K562 (cell line): ENCODE results near the gene LY6G6C. TPM values are rescaled to one million over a fixed set of nuclear protein-coding genes. Genes with fewer than 3 reads are reported as not detected.

Experiments
- BCLAF1 ChIP-seq, 2 experiments: fragments of 450-650 bp in 1 of 2; IDR thresholded peaks; 2 replicates each; pipeline ENCODE4 v1.6.1; 2011 to 2017; ENCODE audit warnings: low read depth in 2 of 2, antibody characterized with exemption in 1 of 2, borderline replicate concordance in 1 of 2, low read length in 1 of 2, mild to moderate bottlenecking in 1 of 2, mixed read lengths in 1 of 2; ENCODE audit not compliant: control insufficient read depth in 1 of 2
- DACH1 ChIP-seq: fragments of 450-650 bp; IDR thresholded peaks from 2 replicates; pipeline ENCODE4 v1.6.1; 2018; ENCODE audit not compliant: partially characterized antibody
- EHMT2 ChIP-seq: fragments of 450-650 bp; IDR thresholded peaks from 2 replicates; pipeline ENCODE4 v1.6.1; 2018; ENCODE audit warnings: antibody characterized with exemption
- ERF ChIP-seq: fragments of 450-650 bp; formaldehyde crosslinking; IDR thresholded peaks from 2 replicates; pipeline ENCODE4 v1.4.0; 2020; ENCODE audit warnings: mild to moderate bottlenecking, mixed read lengths
- HDAC3 ChIP-seq: fragments of 450-650 bp; IDR thresholded peaks from 2 replicates; pipeline ENCODE4 v1.6.1; 2018; ENCODE audit warnings: borderline replicate concordance, mild to moderate bottlenecking, moderate library complexity; ENCODE audit not compliant: partially characterized antibody
- MEIS2 ChIP-seq: fragments of 450-650 bp; IDR thresholded peaks from 2 replicates; pipeline ENCODE4 v1.6.1; 2014; ENCODE audit warnings: mild to moderate bottlenecking; ENCODE audit not compliant: partially characterized antibody
- MYC ChIP-seq, 2 experiments: fragments of 250-450 bp in 1 of 2; sonication (Bioruptor Pico) in 1 of 2; IDR thresholded peaks; 2 replicates each; pipeline versions ENCODE4 v1.5.1 to v1.6.1; 2012 to 2021; ENCODE audit warnings: low read depth in 2 of 2, borderline replicate concordance in 1 of 2, improper control_type of control experiment in 1 of 2, low read length in 1 of 2, mild to moderate bottlenecking in 1 of 2, moderate library complexity in 1 of 2
- ZBTB11 ChIP-seq, 3 experiments: fragments of 200-800 bp in 1 of 3; fragments of 250-450 bp in 1 of 3; fragments of 450-650 bp in 1 of 3; sonication (Bioruptor Pico) in 1 of 3; sonication (Bioruptor generic) in 1 of 3; formaldehyde crosslinking in 1 of 3; IDR thresholded peaks; 2 replicates each; pipeline versions ENCODE4 v1.6.1 to v1.8.0; 2016 to 2022; ENCODE audit warnings: mild to moderate bottlenecking in 2 of 3, missing genetic modification characterization in 2 of 3, missing compliant biosample characterization in 1 of 3, moderate library complexity in 1 of 3
- ZNF589 ChIP-seq: fragments of 200-800 bp; sonication (Bioruptor generic); IDR thresholded peaks from 2 replicates; pipeline ENCODE4 v1.6.1; 2016; ENCODE audit warnings: low read depth, missing genetic modification characterization, missing compliant biosample characterization
- polyA plus RNA-seq, 8 experiments: library from polyadenylated mRNA; depleted of rRNA in 4 of 8; stranded (reverse) in 5 of 8; unstranded in 3 of 8; fragments of >200 nt; fragmentation: Nextera tagmentation in 2 of 8; fragmentation: Illumina TruSeq in 1 of 8; extraction: Ambion mirVana in 2 of 8; extraction: Trizol in 1 of 8; gene quantifications; 2 replicates each; pipeline versions ENCODE4 v1.2.1 to v1.2.3, GENCODE V29; 2011 to 2014; ENCODE audit warnings: inconsistent platforms in 1 of 8, missing spikeins in 1 of 8
- total RNA-seq, 7 experiments: library from RNA; depleted of rRNA in 6 of 7; stranded (reverse); fragments of >200 nt in 6 of 7; fragmentation: Illumina TruSeq in 2 of 7; extraction: Trizol in 2 of 7; gene quantifications; 2 replicates each; pipeline versions ENCODE4 v1.2.1 to v1.2.3, GENCODE V29; 2011 to 2021; ENCODE audit warnings: low replicate concordance in 1 of 7
- TF ChIP-seq, protein P1 (sequence below): sonication (generic); formaldehyde crosslinking; IDR thresholded peaks from 2 replicates; pipeline ENCODE4 v1.8.1; 2023; ENCODE audit warnings: mild to moderate bottlenecking, missing genetic modification reagents
- TF ChIP-seq, protein P2 (sequence below), 2 experiments: fragments of 450-650 bp in 1 of 2; sonication (generic) in 1 of 2; formaldehyde crosslinking in 1 of 2; IDR thresholded peaks in 1 of 2; conservative IDR thresholded peaks in 1 of 2; 2 replicates each; pipeline versions ENCODE4 v1.6.1 to v1.8.1; 2016 to 2023; ENCODE audit warnings: mild to moderate bottlenecking in 2 of 2, moderate library complexity in 2 of 2, inconsistent platforms in 1 of 2, missing genetic modification reagents in 1 of 2
- TF ChIP-seq, protein P3 (sequence below): fragments of 450-650 bp; formaldehyde crosslinking; IDR thresholded peaks from 2 replicates; pipeline ENCODE4 v1.4.0; 2022; ENCODE audit warnings: mild to moderate bottlenecking, moderate library complexity

LY6G6C gene
- total and polyA plus RNA-seq, 9 of the 15 experiments (the other 6 are each of a cell fraction or from before 2014, with no cell fraction given), result 0.06 to 0.20 TPM; not detected in 7

DNA sequence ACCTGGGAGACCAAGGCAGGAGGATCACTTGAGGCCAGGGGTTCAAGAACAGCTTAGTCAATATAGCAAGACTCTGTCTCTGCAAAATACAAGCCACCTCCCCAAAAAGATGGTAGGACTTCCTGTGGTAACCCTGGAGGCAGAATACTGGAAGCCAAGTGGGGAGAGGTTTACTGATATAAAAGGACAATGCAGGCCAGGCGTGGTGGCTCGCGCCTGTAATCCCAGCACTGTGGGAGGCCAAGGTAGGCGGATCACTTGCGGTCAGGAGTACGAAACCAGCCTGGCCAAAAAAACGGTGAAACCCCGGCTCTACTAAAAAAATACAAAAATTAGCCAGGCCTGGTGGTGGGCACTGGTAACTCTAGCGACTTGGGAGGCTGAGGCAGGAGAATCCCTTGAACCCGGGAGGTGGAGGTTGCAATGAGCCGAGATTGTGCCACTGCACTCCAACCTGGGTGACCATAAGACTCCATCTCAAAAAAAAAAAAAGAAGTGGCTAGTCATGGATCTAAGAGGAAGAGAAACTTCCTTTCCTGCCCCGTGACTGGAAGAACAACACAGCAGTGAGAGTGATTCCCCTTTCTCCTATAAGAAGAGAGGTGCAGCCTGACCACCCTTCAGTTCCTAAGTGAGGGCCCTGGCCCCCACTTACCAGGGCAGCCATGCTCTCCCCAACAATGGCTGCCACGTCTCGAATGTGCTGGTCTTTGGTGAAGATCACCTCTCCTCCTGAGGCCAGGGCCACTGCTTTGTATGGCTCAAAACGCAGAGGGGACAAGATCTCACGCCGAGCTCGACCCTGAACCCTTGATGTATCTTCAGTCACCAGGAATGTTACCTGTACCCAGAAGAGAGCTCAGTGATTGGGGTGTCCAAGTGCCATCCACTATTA, 47.1 kb upstream of the LY6G6C start (continued):
- TF ChIP-seq MYC (IDR thresholded peaks at IDR 0.05; ENCODE audit: low read depth, low read length), result no peak
- TF ChIP-seq MYC (CRISPR knock-in tag; IDR thresholded peaks at IDR 0.05; ENCODE audit: borderline replicate concordance, low read depth), result 0 out of 2 replicates have a peak, but pooled peaks have one; percentile 33
- TF ChIP-seq, protein P1, sequence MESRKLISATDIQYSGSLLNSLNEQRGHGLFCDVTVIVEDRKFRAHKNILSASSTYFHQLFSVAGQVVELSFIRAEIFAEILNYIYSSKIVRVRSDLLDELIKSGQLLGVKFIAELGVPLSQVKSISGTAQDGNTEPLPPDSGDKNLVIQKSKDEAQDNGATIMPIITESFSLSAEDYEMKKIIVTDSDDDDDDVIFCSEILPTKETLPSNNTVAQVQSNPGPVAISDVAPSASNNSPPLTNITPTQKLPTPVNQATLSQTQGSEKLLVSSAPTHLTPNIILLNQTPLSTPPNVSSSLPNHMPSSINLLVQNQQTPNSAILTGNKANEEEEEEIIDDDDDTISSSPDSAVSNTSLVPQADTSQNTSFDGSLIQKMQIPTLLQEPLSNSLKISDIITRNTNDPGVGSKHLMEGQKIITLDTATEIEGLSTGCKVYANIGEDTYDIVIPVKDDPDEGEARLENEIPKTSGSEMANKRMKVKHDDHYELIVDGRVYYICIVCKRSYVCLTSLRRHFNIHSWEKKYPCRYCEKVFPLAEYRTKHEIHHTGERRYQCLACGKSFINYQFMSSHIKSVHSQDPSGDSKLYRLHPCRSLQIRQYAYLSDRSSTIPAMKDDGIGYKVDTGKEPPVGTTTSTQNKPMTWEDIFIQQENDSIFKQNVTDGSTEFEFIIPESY (CRISPR knock-in tag), result peak; percentile 78; the same call in 1 of the 2 replicates
- no peak for TF ChIP-seq MEIS2
- TF ChIP-seq DACH1, result no peak
- TF ChIP-seq EHMT2, result 0 out of 2 replicates have a peak, but pooled peaks have one; percentile 7
- TF ChIP-seq, protein P2, sequence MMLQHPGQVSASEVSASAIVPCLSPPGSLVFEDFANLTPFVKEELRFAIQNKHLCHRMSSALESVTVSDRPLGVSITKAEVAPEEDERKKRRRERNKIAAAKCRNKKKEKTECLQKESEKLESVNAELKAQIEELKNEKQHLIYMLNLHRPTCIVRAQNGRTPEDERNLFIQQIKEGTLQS (IDR thresholded peaks at IDR 0.05), result no peak
- TF ChIP-seq, protein P2 (CRISPR knock-in tag; conservative IDR thresholded peaks at IDR 0.05), result no peak
- TF ChIP-seq, protein P3, sequence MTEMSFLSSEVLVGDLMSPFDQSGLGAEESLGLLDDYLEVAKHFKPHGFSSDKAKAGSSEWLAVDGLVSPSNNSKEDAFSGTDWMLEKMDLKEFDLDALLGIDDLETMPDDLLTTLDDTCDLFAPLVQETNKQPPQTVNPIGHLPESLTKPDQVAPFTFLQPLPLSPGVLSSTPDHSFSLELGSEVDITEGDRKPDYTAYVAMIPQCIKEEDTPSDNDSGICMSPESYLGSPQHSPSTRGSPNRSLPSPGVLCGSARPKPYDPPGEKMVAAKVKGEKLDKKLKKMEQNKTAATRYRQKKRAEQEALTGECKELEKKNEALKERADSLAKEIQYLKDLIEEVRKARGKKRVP (CRISPR knock-in tag), result 0 out of 2 replicates have a peak, but pooled peaks have one; percentile 16
- TF ChIP-seq BCLAF1 (IDR thresholded peaks at IDR 0.05; ENCODE audit: borderline replicate concordance in 1 of 2, control insufficient read depth in 1 of 2, low read depth in 2 of 2, low read length in 1 of 2), result no peak
- TF ChIP-seq ZNF589, result peak; percentile 41; the same call in 1 of the 2 replicates
- no peak for TF ChIP-seq HDAC3
- no peak for TF ChIP-seq ERF
- 0 out of 6 replicates have a peak, but pooled peaks of 1 of the 3 experiments have one; percentile 27 for TF ChIP-seq ZBTB11 (CRISPR knock-in tag; IDR thresholded peaks at IDR 0.05)
